NCI-H460 (cell line): ENCODE measurements around the gene ITSN2. TPM values are rescaled to one million over a fixed set of nuclear protein-coding genes. Genes with fewer than 3 reads are reported as not detected.

Experiments used
- small RNA-seq, 2 experiments: library from RNA; depleted of rRNA; stranded (forward); fragments of <200 nt; gene quantifications; one replicate each; pipeline ENCODE3, GENCODE V24; 2014
- total RNA-seq: library from RNA; depleted of rRNA; stranded (reverse); fragments of >200 nt; shearing (Covaris generic); gene quantifications from 2 replicates; pipeline ENCODE4 v1.2.3, GENCODE V29; 2014; rRNA removed

ITSN2 gene
- total RNA-seq, 1 experiment from 2014 or later = 29.0 TPM

Small RNA genes within 50 kb of the gene (small RNA-seq; reads per million reads assigned to genes)
- gene HMGN2P20 (0 reads per million in 2 experiments), gene RF00602 (0 reads per million in 2 experiments)

Other genes with a start within 250 kb of the ITSN2 start
- 0.77 and 1.6 TPM in 2 replicates for gene PFN4, start 237.2 kb downstream of the ITSN2 start, total RNA-seq
- gene FAM228B, start 237.1 kb downstream of the ITSN2 start, total RNA-seq = 1.3 and 2.5 TPM in 2 replicates
- not detected in 2 replicates for gene FAM228A, start 185.5 kb downstream of the ITSN2 start, total RNA-seq
- gene NCOA1, start 130.7 kb upstream of the ITSN2 start, total RNA-seq = 10.2 and 10.9 TPM in 2 replicates